Measurements from ENCODE around the gene FCGBP.

DNA sequence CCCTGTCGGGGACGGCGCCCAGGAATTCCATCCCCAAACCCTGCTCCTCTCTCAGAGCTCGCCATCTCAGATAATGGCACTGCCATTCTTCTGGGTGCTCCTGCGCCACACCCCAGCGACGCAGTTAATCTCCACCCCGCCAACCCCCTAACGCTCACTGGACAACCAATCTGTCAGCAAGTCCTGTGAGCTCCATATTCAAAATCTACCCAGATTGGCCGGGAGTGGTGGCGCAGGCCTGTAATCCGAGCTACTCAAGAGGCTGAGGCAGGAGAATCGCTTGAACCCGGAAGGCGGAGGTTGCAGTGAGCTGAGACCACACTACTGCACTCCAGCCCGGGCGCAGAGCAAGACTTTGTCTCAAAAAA lies 18.6 kb downstream of the FCGBP start:
- TF ChIP-seq, protein P1, sequence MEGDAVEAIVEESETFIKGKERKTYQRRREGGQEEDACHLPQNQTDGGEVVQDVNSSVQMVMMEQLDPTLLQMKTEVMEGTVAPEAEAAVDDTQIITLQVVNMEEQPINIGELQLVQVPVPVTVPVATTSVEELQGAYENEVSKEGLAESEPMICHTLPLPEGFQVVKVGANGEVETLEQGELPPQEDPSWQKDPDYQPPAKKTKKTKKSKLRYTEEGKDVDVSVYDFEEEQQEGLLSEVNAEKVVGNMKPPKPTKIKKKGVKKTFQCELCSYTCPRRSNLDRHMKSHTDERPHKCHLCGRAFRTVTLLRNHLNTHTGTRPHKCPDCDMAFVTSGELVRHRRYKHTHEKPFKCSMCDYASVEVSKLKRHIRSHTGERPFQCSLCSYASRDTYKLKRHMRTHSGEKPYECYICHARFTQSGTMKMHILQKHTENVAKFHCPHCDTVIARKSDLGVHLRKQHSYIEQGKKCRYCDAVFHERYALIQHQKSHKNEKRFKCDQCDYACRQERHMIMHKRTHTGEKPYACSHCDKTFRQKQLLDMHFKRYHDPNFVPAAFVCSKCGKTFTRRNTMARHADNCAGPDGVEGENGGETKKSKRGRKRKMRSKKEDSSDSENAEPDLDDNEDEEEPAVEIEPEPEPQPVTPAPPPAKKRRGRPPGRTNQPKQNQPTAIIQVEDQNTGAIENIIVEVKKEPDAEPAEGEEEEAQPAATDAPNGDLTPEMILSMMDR (optimal IDR thresholded peaks at IDR 0.05 in 1 of 3, IDR thresholded peaks at IDR 0.05 in 1 of 3, conservative IDR thresholded peaks at IDR 0.05 in 1 of 3; ENCODE audit: extremely low read depth in 1 of 3, insufficient read depth in 2 of 3, low read length in 3 of 3) = no peak
- TF ChIP-seq EZH2 (IDR thresholded peaks at IDR 0.05; ENCODE audit: low read length) = no peak

Measured in keratinocyte (primary cell).